SK-N-SH (cell line): ENCODE results near the gene LENG1. TPM values are rescaled to one million over a fixed set of nuclear protein-coding genes. Genes with fewer than 3 reads are reported as not detected.
"Not testable (repeated sequence)": the region's sequence is repeated elsewhere in the genome, so short reads cannot be mapped to it uniquely, and the experiment has no call there.

Experiments used
- CTCF ChIA-PET: fragments of 300-600, 350-600 bp; formaldehyde crosslinking; extraction: SDS; loops from one replicate; lab custom pipeline; 2021; lab: Yijun Ruan, JAX
- POLR2A ChIA-PET: fragments of 350-600 bp; sonication (Branson Sonifier 250); formaldehyde crosslinking; extraction: SDS; loops from one replicate; lab custom pipeline; 2020; ENCODE audit warnings: antibody characterized with exemption, inconsistent platforms; lab: Yijun Ruan, JAX
- DNase-seq: peaks from one replicate; pipeline ENCODE4 v3.0.0; 2012
- H2AFZ ChIP-seq: fragments of 200-600 bp; sonication (generic); 2 replicates; pipeline ENCODE4 v1.8.1; 2016; ENCODE audit warnings: antibody characterized with exemption, mild to moderate bottlenecking, low read depth
- H3F3A ChIP-seq: fragments of 200-600 bp; sonication (generic); replicated peaks from 2 replicates; pipeline ENCODE3; 2016; ENCODE audit warnings: antibody characterized with exemption, mild to moderate bottlenecking; ENCODE audit not compliant: insufficient read depth
- H3K27ac ChIP-seq, 2 experiments: fragments of 200-500 bp in 1 of 2; fragments of 200-600 bp in 1 of 2; sonication (Bioruptor generic) in 1 of 2; sonication (generic), shearing (Covaris generic) in 1 of 2; 2 replicates each; pipeline versions ENCODE4 v1.5.1 to v1.6.1; 2014 to 2016; ENCODE audit warnings: low read depth in 2 of 2, inconsistent platforms in 1 of 2, low read length in 1 of 2, mild to moderate bottlenecking in 1 of 2, mixed read lengths in 1 of 2
- H3K27me3 ChIP-seq: fragments of 200-600 bp; sonication (generic), shearing (Covaris generic); 2 replicates; pipeline ENCODE4 v1.6.1; 2016; ENCODE audit warnings: mixed run types; ENCODE audit not compliant: insufficient read depth
- H3K36me3 ChIP-seq, 2 experiments: fragments of 200-500 bp in 1 of 2; fragments of 200-600 bp in 1 of 2; sonication (Bioruptor generic) in 1 of 2; sonication (generic) in 1 of 2; replicated peaks in 1 of 2; 2 replicates each; pipeline versions ENCODE3 to v1.5.1; 2014 to 2016; ENCODE audit warnings: low read length in 1 of 2, mild to moderate bottlenecking in 1 of 2; ENCODE audit not compliant: insufficient read depth in 2 of 2, control insufficient read depth in 1 of 2
- H3K4me1 ChIP-seq, 2 experiments: fragments of 200-500 bp in 1 of 2; fragments of 200-600 bp in 1 of 2; sonication (Bioruptor generic) in 1 of 2; sonication (generic), shearing (Covaris generic) in 1 of 2; 2 replicates each; pipeline versions ENCODE4 v1.5.1 to v1.6.1; 2014 to 2016; ENCODE audit warnings: low read depth in 1 of 2, low read length in 1 of 2, mixed run types in 1 of 2; ENCODE audit not compliant: insufficient read depth in 2 of 2, control insufficient read depth in 1 of 2
- H3K4me2 ChIP-seq: fragments of 200-600 bp; sonication (generic), shearing (Covaris generic); 2 replicates; pipeline ENCODE4 v1.6.1; 2017; ENCODE audit warnings: mixed run types
- H3K4me3 ChIP-seq, 2 experiments: fragments of 200-500 bp in 1 of 2; fragments of 200-600 bp in 1 of 2; sonication (Bioruptor generic) in 1 of 2; sonication (generic), shearing (Covaris generic) in 1 of 2; 2 replicates each; pipeline versions ENCODE4 v1.5.1 to v1.8.1; 2014 to 2016; ENCODE audit warnings: low read depth in 2 of 2, inconsistent platforms in 1 of 2, low read length in 1 of 2, mild to moderate bottlenecking in 1 of 2, mixed read lengths in 1 of 2, moderate library complexity in 1 of 2
- H3K79me2 ChIP-seq: fragments of 200-600 bp; sonication (generic); 2 replicates; pipeline ENCODE4 v1.8.1; 2017; ENCODE audit warnings: mild to moderate bottlenecking; ENCODE audit not compliant: insufficient read depth
- H3K9ac ChIP-seq: fragments of 200-600 bp; sonication (generic); 2 replicates; pipeline ENCODE4 v1.6.1; 2017; ENCODE audit warnings: mixed run types
- H3K9me2 ChIP-seq: fragments of 200-600 bp; sonication (generic); 2 replicates; pipeline ENCODE4 v1.6.1; 2017; ENCODE audit warnings: mixed run types
- H3K9me3 ChIP-seq: fragments of 200-600 bp; sonication (generic); 2 replicates; pipeline ENCODE4 v1.6.1; 2017; ENCODE audit warnings: mixed run types, mild to moderate bottlenecking, moderate library complexity
- H4K20me1 ChIP-seq: fragments of 200-600 bp; sonication (generic); 2 replicates; pipeline ENCODE4 v1.6.1; 2017; ENCODE audit warnings: mild to moderate bottlenecking, mixed run types; ENCODE audit not compliant: insufficient read depth
- ELF1 ChIP-seq: IDR thresholded peaks from 2 replicates; pipeline ENCODE4 v1.4.0; 2012
- EZH2phosphoT487 ChIP-seq: fragments of 200-600 bp; sonication (generic); IDR thresholded peaks from 2 replicates; pipeline ENCODE4 v1.6.1; 2017; ENCODE audit warnings: low read depth, mixed run types, mild to moderate bottlenecking, antibody characterized with exemption, moderate library complexity, borderline replicate concordance
- FOXJ3 ChIP-seq: sonication (generic); formaldehyde crosslinking; IDR thresholded peaks from 2 replicates; pipeline ENCODE4 v1.5.1; 2020; ENCODE audit warnings: mild to moderate bottlenecking, missing genetic modification reagents
- MXI1 ChIP-seq: IDR thresholded peaks from 2 replicates; pipeline ENCODE4 v1.6.1; 2012; ENCODE audit warnings: mild to moderate bottlenecking, low read depth, low read length, improper control_type of control experiment
- NFIC ChIP-seq: IDR thresholded peaks from 2 replicates; pipeline ENCODE4 v1.4.0; 2012; ENCODE audit warnings: borderline replicate concordance
- RAD21 ChIP-seq: IDR thresholded peaks from 2 replicates; pipeline ENCODE4 v1.6.1; 2012; ENCODE audit warnings: mild to moderate bottlenecking, low read length
- RCOR1 ChIP-seq: fragments of 150-350 bp; IDR thresholded peaks from 2 replicates; pipeline ENCODE4 v1.6.1; 2017; ENCODE audit warnings: antibody characterized with exemption, low read length
- RFX5 ChIP-seq: IDR thresholded peaks from 2 replicates; pipeline ENCODE4 v1.6.1; 2012; ENCODE audit warnings: mild to moderate bottlenecking, improper control_type of control experiment, low read length
- RXRA ChIP-seq: IDR thresholded peaks from 2 replicates; pipeline ENCODE4 v1.4.0; 2012; ENCODE audit warnings: low read depth, mild to moderate bottlenecking, borderline replicate concordance
- SIN3A ChIP-seq: IDR thresholded peaks from 2 replicates; pipeline ENCODE4 v1.6.1; 2012; ENCODE audit warnings: low read depth, mild to moderate bottlenecking, low read length, moderate library complexity, borderline replicate concordance
- WGBS: methylation state at CpG from one replicate; pipeline ENCODE4 v1.1.6; 2017; ENCODE audit warnings: low lambda C conversion rate; 5-methylcytosine and 5-hydroxymethylcytosine counted together
- polyA plus RNA-seq, 3 experiments: library from polyadenylated mRNA; depleted of rRNA; stranded (reverse); fragments of >200 nt; gene quantifications; 2 replicates each; pipeline ENCODE4 v1.2.3, GENCODE V29; 2012
- TF ChIP-seq, protein P1 (sequence below): fragments of 200-600 bp; sonication (generic); IDR thresholded peaks from 2 replicates; pipeline ENCODE4 v1.6.1; 2017; ENCODE audit warnings: antibody characterized with exemption, mild to moderate bottlenecking, moderate library complexity

Gene LENG1
- polyA plus RNA-seq, 1 of the 3 experiments (the other 2 are of a cell fraction) = 11.4 TPM

DNA sequence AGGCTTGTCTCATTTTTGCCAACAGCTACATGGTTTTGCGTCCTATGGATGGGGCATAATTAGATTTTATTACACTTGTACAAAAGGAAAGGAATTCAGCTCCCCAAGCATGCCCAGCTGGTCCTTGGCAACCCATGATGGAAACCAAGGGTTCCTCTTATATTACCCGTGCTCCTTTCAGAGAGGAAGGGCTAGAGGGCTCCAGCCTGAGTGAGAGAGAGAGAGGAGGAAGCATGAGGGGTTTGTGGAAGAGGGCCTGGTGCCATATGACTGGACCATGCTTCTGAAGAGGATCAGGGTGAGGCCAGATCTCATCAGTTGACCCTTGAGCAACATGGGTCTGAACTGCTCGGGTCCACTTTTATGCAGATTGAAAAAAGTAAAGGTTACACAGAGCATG is 37.6 kb upstream of the LENG1 start:
- ChIA-PET CTCF (no interaction called here), POLR2A (no interaction called here)
- Histone ChIP-seq H2AFZ (no peak overlapping the region), H3K9me2 (no peaks in the 10 kb centered on the region), H3K36me3 (peaks cover 16 to 33% of the 10 kb centered on the region in 2 experiments), H4K20me1 (peaks cover 12% of the 10 kb centered on the region), H3K9me3 (no peaks in the 10 kb centered on the region), H3K27me3 (no peaks in the 10 kb centered on the region), H3K79me2 (peaks cover 42% of the 10 kb centered on the region), H3K4me2 (no peak overlapping the region), H3K9ac (no peak overlapping the region), H3K4me1 (peaks cover 7 to 12% of the 10 kb centered on the region in 2 experiments; a peak in 3 of 4 replicates)
- WGBS = 90% methylated on average over 3 of the region's 3 CpGs
- TF ChIP-seq RXRA (no peak), MXI1 (no peak)
- TF ChIP-seq, all 33 proteins: peak for 0
- peaks cover 3% of the 10 kb centered on the region for H3F3A ChIP-seq
- no peak overlapping the region for H3K27ac ChIP-seq
- no peak for DNase-seq
- H3K4me3 ChIP-seq = no peak overlapping the region

DNA sequence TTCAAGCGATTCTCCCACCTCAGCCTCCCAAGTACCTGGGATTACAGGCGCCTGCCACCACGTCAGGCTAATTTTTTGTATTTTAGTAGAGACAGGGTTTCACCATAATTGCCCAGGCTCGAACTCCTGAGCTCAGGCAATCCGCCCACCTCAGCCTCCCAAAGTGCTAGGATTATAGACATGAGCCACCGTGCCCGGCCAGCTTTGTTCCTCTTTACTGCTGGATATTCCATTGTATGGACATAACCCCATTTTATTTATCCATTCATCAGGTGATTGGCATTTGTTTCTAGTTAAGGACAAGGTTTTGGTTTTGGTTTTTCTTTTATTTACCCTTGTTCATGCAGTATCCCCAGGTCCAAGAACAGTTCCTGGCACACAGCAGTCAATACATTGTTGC is 37.0 kb upstream of the LENG1 start:
- ChIA-PET CTCF (no interaction called here), POLR2A (no interaction called here)
- Histone ChIP-seq H3K4me1 (peaks cover 1 to 11% of the 10 kb centered on the region in 2 experiments; a peak in 2 of 4 replicates), H3K27me3 (no peaks in the 10 kb centered on the region), H3K4me2 (no peak overlapping the region), H4K20me1 (peaks cover 6% of the 10 kb centered on the region), H3K9ac (no peak overlapping the region), H3K27ac (no peak overlapping the region), H3K79me2 (peaks cover 42% of the 10 kb centered on the region), H3K9me2 (no peaks in the 10 kb centered on the region), H3K4me3 (no peak overlapping the region), H3K36me3 (peaks cover 10 to 27% of the 10 kb centered on the region in 2 experiments), H3F3A (peaks cover 3% of the 10 kb centered on the region), H3K9me3 (no peaks in the 10 kb centered on the region), H2AFZ (no peak overlapping the region)
- 97% methylated on average over 7 of the region's 7 CpGs for WGBS
- DNase-seq = no peak
- TF ChIP-seq SIN3A (no peak), EZH2phosphoT487 (no peak), NFIC (no peak), FOXJ3 (CRISPR knock-in tag) (no peak), RFX5 (no peak), RXRA (no peak), RAD21 (no peak), ELF1 (no peak), RCOR1 (no peak)
- TF ChIP-seq, protein P1, sequence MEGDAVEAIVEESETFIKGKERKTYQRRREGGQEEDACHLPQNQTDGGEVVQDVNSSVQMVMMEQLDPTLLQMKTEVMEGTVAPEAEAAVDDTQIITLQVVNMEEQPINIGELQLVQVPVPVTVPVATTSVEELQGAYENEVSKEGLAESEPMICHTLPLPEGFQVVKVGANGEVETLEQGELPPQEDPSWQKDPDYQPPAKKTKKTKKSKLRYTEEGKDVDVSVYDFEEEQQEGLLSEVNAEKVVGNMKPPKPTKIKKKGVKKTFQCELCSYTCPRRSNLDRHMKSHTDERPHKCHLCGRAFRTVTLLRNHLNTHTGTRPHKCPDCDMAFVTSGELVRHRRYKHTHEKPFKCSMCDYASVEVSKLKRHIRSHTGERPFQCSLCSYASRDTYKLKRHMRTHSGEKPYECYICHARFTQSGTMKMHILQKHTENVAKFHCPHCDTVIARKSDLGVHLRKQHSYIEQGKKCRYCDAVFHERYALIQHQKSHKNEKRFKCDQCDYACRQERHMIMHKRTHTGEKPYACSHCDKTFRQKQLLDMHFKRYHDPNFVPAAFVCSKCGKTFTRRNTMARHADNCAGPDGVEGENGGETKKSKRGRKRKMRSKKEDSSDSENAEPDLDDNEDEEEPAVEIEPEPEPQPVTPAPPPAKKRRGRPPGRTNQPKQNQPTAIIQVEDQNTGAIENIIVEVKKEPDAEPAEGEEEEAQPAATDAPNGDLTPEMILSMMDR = no peak

DNA sequence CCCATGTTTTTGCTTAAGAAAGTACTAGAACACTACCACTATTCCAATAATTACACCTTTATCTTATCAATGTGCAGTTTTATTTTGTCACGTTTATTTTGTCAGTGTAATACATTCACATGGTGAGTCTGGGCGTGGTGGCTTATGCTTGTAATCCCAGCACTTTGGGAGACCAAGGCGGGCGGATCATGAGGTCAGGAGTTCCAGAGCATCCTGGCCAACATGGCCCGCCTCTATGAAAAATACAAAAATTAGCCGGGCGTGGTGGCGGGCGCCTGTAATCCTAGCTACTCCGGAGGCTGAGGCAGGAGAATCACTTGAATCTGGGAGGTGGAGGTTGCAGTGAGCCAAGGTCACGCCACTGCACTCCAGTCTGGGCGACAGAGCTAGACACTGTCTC is 34.9 kb upstream of the LENG1 start:
- H4K20me1 ChIP-seq, H3K27ac ChIP-seq, H3K9me2 ChIP-seq, H3K4me3 ChIP-seq, H3K27me3 ChIP-seq, H3K9ac ChIP-seq, H2AFZ ChIP-seq, H3F3A ChIP-seq, H3K4me1 ChIP-seq, POLR2A ChIA-PET, H3K4me2 ChIP-seq, DNase-seq, H3K9me3 ChIP-seq: not testable (repeated sequence)
- Histone ChIP-seq H3K79me2 (peaks cover 35% of the 10 kb centered on the region), H3K36me3 (peaks cover 9 to 22% of the 10 kb centered on the region in 2 experiments)
- CTCF ChIA-PET = interaction anchor here (2.2 kb wide), 1 partner anchor 38 kb away, joined by 5 read pairs; no protein-coding TSS in a partner anchor
- WGBS = 94% methylated on average over 12 of the region's 12 CpGs
